MM.1S (cell line): ENCODE results near the gene NEU1.

ENCODE experiments used
- EZH2 ChIP-seq: fragments of 300-600 bp; sonication (generic); optimal IDR thresholded peaks from 2 replicates; pipeline ENCODE3; 2017; ENCODE audit warnings: low read depth, mild to moderate bottlenecking, antibody characterized with exemption, low read length, mixed read lengths
- TF ChIP-seq, protein P1 (sequence below): fragments of 300-600 bp; sonication (generic); IDR thresholded peaks from 2 replicates; pipeline ENCODE4 v1.5.1; 2016; ENCODE audit warnings: antibody characterized with exemption, low read length, mixed read lengths

GRCh38 chr6:31911826-31912585 is 49.4 kb upstream of the NEU1 start:
- TF ChIP-seq, protein P1, sequence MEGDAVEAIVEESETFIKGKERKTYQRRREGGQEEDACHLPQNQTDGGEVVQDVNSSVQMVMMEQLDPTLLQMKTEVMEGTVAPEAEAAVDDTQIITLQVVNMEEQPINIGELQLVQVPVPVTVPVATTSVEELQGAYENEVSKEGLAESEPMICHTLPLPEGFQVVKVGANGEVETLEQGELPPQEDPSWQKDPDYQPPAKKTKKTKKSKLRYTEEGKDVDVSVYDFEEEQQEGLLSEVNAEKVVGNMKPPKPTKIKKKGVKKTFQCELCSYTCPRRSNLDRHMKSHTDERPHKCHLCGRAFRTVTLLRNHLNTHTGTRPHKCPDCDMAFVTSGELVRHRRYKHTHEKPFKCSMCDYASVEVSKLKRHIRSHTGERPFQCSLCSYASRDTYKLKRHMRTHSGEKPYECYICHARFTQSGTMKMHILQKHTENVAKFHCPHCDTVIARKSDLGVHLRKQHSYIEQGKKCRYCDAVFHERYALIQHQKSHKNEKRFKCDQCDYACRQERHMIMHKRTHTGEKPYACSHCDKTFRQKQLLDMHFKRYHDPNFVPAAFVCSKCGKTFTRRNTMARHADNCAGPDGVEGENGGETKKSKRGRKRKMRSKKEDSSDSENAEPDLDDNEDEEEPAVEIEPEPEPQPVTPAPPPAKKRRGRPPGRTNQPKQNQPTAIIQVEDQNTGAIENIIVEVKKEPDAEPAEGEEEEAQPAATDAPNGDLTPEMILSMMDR: no peak
- TF ChIP-seq EZH2: no peak
